Liver (tissue), 9 donors: ENCODE data around the gene GLI2. TPM values are rescaled to one million over a fixed set of nuclear protein-coding genes. Genes with fewer than 3 reads are reported as not detected.

Source experiments
- DNase-seq: peaks from one replicate; pipeline ENCODE4 v3.0.0-alpha.2; 2017; ENCODE audit warnings: low spot score
- H3K27ac ChIP-seq, 2 donors: one replicate each; pipeline ENCODE4 v1.7.0; 2013; ENCODE audit warnings: inconsistent platforms in 2 of 2, low read length in 2 of 2, control low read depth in 1 of 2, low read depth in 1 of 2, mild to moderate bottlenecking in 1 of 2
- H3K27me3 ChIP-seq, 4 donors: one replicate each; pipeline versions ENCODE4 v1.6.1 to v1.7.0; 2013; ENCODE audit warnings: low read length in 3 of 4, inconsistent platforms in 1 of 4, mild to moderate bottlenecking in 1 of 4, moderate library complexity in 1 of 4; ENCODE audit not compliant: control insufficient read depth in 4 of 4, insufficient read depth in 4 of 4
- H3K36me3 ChIP-seq, 4 donors: one replicate each; pipeline versions ENCODE4 v1.6.1 to v1.7.0; 2013; ENCODE audit warnings: low read length in 3 of 4, mild to moderate bottlenecking in 3 of 4, low read depth in 1 of 4, moderate library complexity in 1 of 4; ENCODE audit not compliant: control insufficient read depth in 4 of 4, insufficient read depth in 3 of 4
- H3K4me1 ChIP-seq, 4 donors: one replicate each; pipeline versions ENCODE4 v1.6.1 to v1.7.0; 2013; ENCODE audit warnings: low read length in 3 of 4, mild to moderate bottlenecking in 3 of 4, moderate library complexity in 1 of 4; ENCODE audit not compliant: control insufficient read depth in 4 of 4, insufficient read depth in 4 of 4
- H3K4me3 ChIP-seq, 3 donors: one replicate each; pipeline versions ENCODE4 v1.6.1 to v1.7.0; 2013; ENCODE audit warnings: low read length in 3 of 3, control low read depth in 1 of 3, low read depth in 1 of 3, mild to moderate bottlenecking in 1 of 3
- H3K9ac ChIP-seq, 2 donors: one replicate each; pipeline ENCODE4 v1.7.0; 2013; ENCODE audit warnings: low read length in 2 of 2, mild to moderate bottlenecking in 2 of 2, moderate library complexity in 2 of 2, control low read depth in 1 of 2, low read depth in 1 of 2
- H3K9me3 ChIP-seq, 4 donors: one replicate each; pipeline versions ENCODE4 v1.6.1 to v1.7.0; 2013; ENCODE audit warnings: low read length in 3 of 4; ENCODE audit not compliant: control insufficient read depth in 4 of 4
- ATF3 ChIP-seq: IDR thresholded peaks from 2 replicates; pipeline ENCODE4 v1.6.1; 2016; ENCODE audit warnings: antibody characterized with exemption
- CTCF ChIP-seq: fragments of 150-350 bp; IDR thresholded peaks from 2 replicates; pipeline ENCODE4 v1.5.1; 2017; ENCODE audit warnings: improper control_type of control experiment, low read depth, low read length; ENCODE audit not compliant: missing input control
- EGR1 ChIP-seq, 2 donors: IDR thresholded peaks; 2 replicates each; pipeline ENCODE4 v1.6.1; 2016 to 2018; ENCODE audit warnings: antibody characterized with exemption in 2 of 2, low read depth in 2 of 2
- FOXA1 ChIP-seq: IDR thresholded peaks from 2 replicates; pipeline ENCODE4 v1.6.1; 2016; ENCODE audit warnings: antibody characterized with exemption
- FOXA2 ChIP-seq: IDR thresholded peaks from 2 replicates; pipeline ENCODE4 v1.6.1; 2016; ENCODE audit warnings: antibody characterized with exemption
- GABPA ChIP-seq, 2 donors: IDR thresholded peaks in 1 of 2; conservative IDR thresholded peaks in 1 of 2; 2 replicates each; pipeline ENCODE4 v1.6.1; 2016; ENCODE audit warnings: antibody characterized with exemption in 2 of 2, mild to moderate bottlenecking in 1 of 2, moderate library complexity in 1 of 2
- HNF4A ChIP-seq, 2 donors: conservative IDR thresholded peaks; 2 replicates each; pipeline ENCODE4 v1.6.1; 2016; ENCODE audit warnings: antibody characterized with exemption in 2 of 2, mild to moderate bottlenecking in 2 of 2
- HNF4G ChIP-seq: IDR thresholded peaks from 2 replicates; pipeline ENCODE4 v1.6.1; 2016; ENCODE audit warnings: antibody characterized with exemption
- JUND ChIP-seq, 2 donors: IDR thresholded peaks; 2 replicates each; pipeline ENCODE4 v1.6.1; 2016; ENCODE audit warnings: antibody characterized with exemption in 2 of 2
- MAX ChIP-seq: IDR thresholded peaks from 2 replicates; pipeline ENCODE4 v1.6.1; 2016; ENCODE audit warnings: antibody characterized with exemption
- NR2F2 ChIP-seq: IDR thresholded peaks from 2 replicates; pipeline ENCODE4 v1.6.1; 2016; ENCODE audit warnings: antibody characterized with exemption
- RAD21 ChIP-seq, 2 donors: IDR thresholded peaks; 2 replicates each; pipeline ENCODE4 v1.6.1; 2016; ENCODE audit warnings: antibody characterized with exemption in 2 of 2, mild to moderate bottlenecking in 2 of 2
- RXRA ChIP-seq, 2 donors: IDR thresholded peaks; 2 replicates each; pipeline ENCODE4 v1.6.1; 2017 to 2018; ENCODE audit warnings: antibody characterized with exemption in 2 of 2, mild to moderate bottlenecking in 1 of 2
- TAF1 ChIP-seq: conservative IDR thresholded peaks from 2 replicates; pipeline ENCODE4 v1.6.1; 2016; ENCODE audit warnings: antibody characterized with exemption, mild to moderate bottlenecking
- YY1 ChIP-seq: IDR thresholded peaks from 2 replicates; pipeline ENCODE4 v1.6.1; 2016; ENCODE audit warnings: antibody characterized with exemption, mild to moderate bottlenecking
- WGBS: extraction: QIAGEN DNeasy Blood & Tissue Kit; methylation state at CpG from one replicate; pipeline ENCODE4 v1.1.7; 2013; 5-methylcytosine and 5-hydroxymethylcytosine counted together
- polyA plus RNA-seq, 2 donors: library from polyadenylated mRNA; stranded (reverse) in 1 of 2; unstranded in 1 of 2; fragments of 200-250 nt in 1 of 2; fragments of >200 nt in 1 of 2; fragmentation: Nextera tagmentation in 1 of 2; extraction: Ambion mirVana in 1 of 2; gene quantifications; one replicate each; pipeline versions ENCODE4 v1.2.1 to v1.2.3, GENCODE V29; 2013 to 2015
- total RNA-seq, 2 donors: library from RNA; depleted of rRNA; stranded (reverse); fragments of >200 nt; gene quantifications; one replicate each; pipeline ENCODE4 v1.2.3, GENCODE V29; 2014
- TF ChIP-seq, protein P1 (sequence below): IDR thresholded peaks from 2 replicates; pipeline ENCODE4 v1.6.1; 2016; ENCODE audit warnings: antibody characterized with exemption
- TF ChIP-seq, protein P2 (sequence below): IDR thresholded peaks from 2 replicates; pipeline ENCODE4 v1.6.1; 2016; ENCODE audit warnings: antibody characterized with exemption, mild to moderate bottlenecking
- donor health status: healthy.
- donor health status: healthy.
- donor health status: healthy.
- donor health status: healthy.
- donor health status: healthy.

The GLI2 gene
- total and polyA plus RNA-seq, 4 donors = 0.04 to 0.16 (median 0.11) TPM

DNA sequence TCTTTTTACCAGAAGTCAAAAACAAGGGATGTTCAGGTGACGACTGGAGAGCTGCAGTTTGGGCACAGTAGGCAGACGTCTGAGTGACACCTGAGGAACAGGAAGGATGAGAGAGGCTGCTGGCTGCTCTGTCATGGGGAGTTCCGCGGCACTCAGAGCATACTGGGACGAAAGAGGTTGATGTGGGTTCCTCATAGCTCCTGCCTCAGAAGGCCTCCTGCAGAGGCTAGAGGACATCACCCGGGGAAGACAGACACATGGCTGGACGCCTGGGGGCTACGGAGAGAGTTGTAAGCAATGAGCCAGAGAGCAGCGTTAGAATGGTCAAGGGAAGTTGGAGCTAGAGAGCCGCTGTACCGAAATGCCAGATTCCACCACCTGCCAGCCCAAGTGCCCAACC is 45.1 kb upstream of the GLI2 start (continued):
- TF ChIP-seq, protein P1, sequence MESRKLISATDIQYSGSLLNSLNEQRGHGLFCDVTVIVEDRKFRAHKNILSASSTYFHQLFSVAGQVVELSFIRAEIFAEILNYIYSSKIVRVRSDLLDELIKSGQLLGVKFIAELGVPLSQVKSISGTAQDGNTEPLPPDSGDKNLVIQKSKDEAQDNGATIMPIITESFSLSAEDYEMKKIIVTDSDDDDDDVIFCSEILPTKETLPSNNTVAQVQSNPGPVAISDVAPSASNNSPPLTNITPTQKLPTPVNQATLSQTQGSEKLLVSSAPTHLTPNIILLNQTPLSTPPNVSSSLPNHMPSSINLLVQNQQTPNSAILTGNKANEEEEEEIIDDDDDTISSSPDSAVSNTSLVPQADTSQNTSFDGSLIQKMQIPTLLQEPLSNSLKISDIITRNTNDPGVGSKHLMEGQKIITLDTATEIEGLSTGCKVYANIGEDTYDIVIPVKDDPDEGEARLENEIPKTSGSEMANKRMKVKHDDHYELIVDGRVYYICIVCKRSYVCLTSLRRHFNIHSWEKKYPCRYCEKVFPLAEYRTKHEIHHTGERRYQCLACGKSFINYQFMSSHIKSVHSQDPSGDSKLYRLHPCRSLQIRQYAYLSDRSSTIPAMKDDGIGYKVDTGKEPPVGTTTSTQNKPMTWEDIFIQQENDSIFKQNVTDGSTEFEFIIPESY = no peak
- TF ChIP-seq GABPA (IDR thresholded peaks at IDR 0.05 in 1 of 2, conservative IDR thresholded peaks at IDR 0.05 in 1 of 2) (no peak), TAF1 (no peak), HNF4G (no peak)

DNA sequence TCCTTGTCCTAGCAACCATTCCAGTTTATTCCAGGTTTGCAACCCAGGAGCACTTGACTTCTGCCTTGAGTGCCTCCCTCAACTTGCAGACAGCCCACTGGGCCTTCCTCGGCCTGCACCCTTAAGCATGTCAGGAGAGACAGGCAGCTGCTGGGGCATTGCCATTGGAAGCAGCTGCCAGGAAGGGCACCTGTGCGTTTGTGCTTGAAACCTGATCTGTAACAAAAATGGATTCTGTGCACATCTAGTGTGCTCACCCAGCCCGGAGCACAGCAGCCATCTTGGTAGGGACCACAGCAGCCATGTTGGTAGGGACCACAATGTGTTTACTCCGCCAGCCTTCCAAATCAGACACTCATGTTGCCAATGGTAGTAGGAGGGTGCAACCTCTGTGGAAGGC is 44.3 kb upstream of the GLI2 start:
- H3K27me3 ChIP-seq = peaks cover 0 to 22% (median 1%) of the 10 kb centered on the region in 4 donors
- no peak overlapping the region for H3K27ac ChIP-seq
- H3K4me3 ChIP-seq = no peak overlapping the region
- 93% methylated on average over 4 of the region's 4 CpGs for WGBS
- H3K36me3 ChIP-seq = no peaks in the 10 kb centered on the region
- no peak overlapping the region for H3K9ac ChIP-seq
- no peak for DNase-seq
- TF ChIP-seq FOXA1 (no peak), CTCF (no peak), HNF4A (conservative IDR thresholded peaks at IDR 0.05) (no peak), TAF1 (no peak), FOXA2 (no peak), MAX (no peak)
- TF ChIP-seq, protein P1 = no peak
- no peaks in the 10 kb centered on the region for H3K4me1 ChIP-seq
- H3K9me3 ChIP-seq = no peaks in the 10 kb centered on the region

- no peaks in the 10 kb centered on the region for H3K9me3 ChIP-seq
- no peak overlapping the region for H3K9ac ChIP-seq
- no peak overlapping the region for H3K27ac ChIP-seq
- no peaks in the 10 kb centered on the region for H3K4me1 ChIP-seq
- TF ChIP-seq, protein P2, sequence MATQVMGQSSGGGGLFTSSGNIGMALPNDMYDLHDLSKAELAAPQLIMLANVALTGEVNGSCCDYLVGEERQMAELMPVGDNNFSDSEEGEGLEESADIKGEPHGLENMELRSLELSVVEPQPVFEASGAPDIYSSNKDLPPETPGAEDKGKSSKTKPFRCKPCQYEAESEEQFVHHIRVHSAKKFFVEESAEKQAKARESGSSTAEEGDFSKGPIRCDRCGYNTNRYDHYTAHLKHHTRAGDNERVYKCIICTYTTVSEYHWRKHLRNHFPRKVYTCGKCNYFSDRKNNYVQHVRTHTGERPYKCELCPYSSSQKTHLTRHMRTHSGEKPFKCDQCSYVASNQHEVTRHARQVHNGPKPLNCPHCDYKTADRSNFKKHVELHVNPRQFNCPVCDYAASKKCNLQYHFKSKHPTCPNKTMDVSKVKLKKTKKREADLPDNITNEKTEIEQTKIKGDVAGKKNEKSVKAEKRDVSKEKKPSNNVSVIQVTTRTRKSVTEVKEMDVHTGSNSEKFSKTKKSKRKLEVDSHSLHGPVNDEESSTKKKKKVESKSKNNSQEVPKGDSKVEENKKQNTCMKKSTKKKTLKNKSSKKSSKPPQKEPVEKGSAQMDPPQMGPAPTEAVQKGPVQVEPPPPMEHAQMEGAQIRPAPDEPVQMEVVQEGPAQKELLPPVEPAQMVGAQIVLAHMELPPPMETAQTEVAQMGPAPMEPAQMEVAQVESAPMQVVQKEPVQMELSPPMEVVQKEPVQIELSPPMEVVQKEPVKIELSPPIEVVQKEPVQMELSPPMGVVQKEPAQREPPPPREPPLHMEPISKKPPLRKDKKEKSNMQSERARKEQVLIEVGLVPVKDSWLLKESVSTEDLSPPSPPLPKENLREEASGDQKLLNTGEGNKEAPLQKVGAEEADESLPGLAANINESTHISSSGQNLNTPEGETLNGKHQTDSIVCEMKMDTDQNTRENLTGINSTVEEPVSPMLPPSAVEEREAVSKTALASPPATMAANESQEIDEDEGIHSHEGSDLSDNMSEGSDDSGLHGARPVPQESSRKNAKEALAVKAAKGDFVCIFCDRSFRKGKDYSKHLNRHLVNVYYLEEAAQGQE = no peak
- no peak for TF ChIP-seq RXRA (IDR thresholded peaks at IDR 0.05)
- TF ChIP-seq FOXA2 = no peak
- TF ChIP-seq MAX = no peak
- TF ChIP-seq, protein P1 = no peak
- no peak for TF ChIP-seq HNF4A (conservative IDR thresholded peaks at IDR 0.05)
- TF ChIP-seq EGR1 (IDR thresholded peaks at IDR 0.05; ENCODE audit: low read depth in 2 of 2) = no peak
- no peak for TF ChIP-seq NR2F2
- no peak for TF ChIP-seq HNF4G
- no peak for TF ChIP-seq YY1
- TF ChIP-seq RAD21 (IDR thresholded peaks at IDR 0.05) = no peak
- TF ChIP-seq ATF3 = no peak
- no peak for TF ChIP-seq FOXA1
- no peak for TF ChIP-seq JUND (IDR thresholded peaks at IDR 0.05)
- no peak for TF ChIP-seq GABPA (IDR thresholded peaks at IDR 0.05 in 1 of 2, conservative IDR thresholded peaks at IDR 0.05 in 1 of 2)
- WGBS = 88% methylated on average over 6 of the region's 6 CpGs
- H3K27me3 ChIP-seq = peaks cover 0 to 22% (median 1%) of the 10 kb centered on the region in 4 donors
- H3K4me3 ChIP-seq = no peak overlapping the region
- DNase-seq = no peak
- no peaks in the 10 kb centered on the region for H3K36me3 ChIP-seq
These were observed 43.0 kb upstream of the GLI2 start for GRCh38 chr2:120692691-120693090.
